Esophagus muscularis mucosa (tissue), 4 donors: Measurements from ENCODE around the gene IPO11.
"Not testable (repeated sequence)": the region's sequence is repeated elsewhere in the genome, so short reads cannot be mapped to it uniquely, and the experiment has no call there.

Source experiments
- CTCF ChIP-seq, 3 experiments: fragments of 200-600 bp in 2 of 3; fragments of 450-650 bp in 1 of 3; sonication (generic) in 2 of 3; IDR thresholded peaks; one replicate each; pipeline ENCODE4 v1.5.1; 2017 to 2019; ENCODE audit warnings: antibody characterized with exemption in 3 of 3, mild to moderate bottlenecking in 2 of 3, moderate library complexity in 1 of 3
- EP300 ChIP-seq: sonication (generic); formaldehyde crosslinking; IDR thresholded peaks from one replicate; pipeline ENCODE4 v1.6.1; 2017; ENCODE audit warnings: antibody characterized with exemption
- POLR2A ChIP-seq: fragments of 450-650 bp; IDR thresholded peaks from one replicate; pipeline ENCODE4 v1.6.1; 2017; ENCODE audit warnings: antibody characterized with exemption, moderate library complexity, mild to moderate bottlenecking, low read depth
- POLR2AphosphoS5 ChIP-seq, 2 donors: sonication (generic); formaldehyde crosslinking; IDR thresholded peaks; one replicate each; pipeline ENCODE4 v1.6.1; 2017; ENCODE audit warnings: antibody characterized with exemption in 2 of 2

GRCh38 chr5:62657772-62658171 is 245.2 kb downstream of the IPO11 start:
- TF ChIP-seq CTCF (IDR thresholded peaks at IDR 0.05); POLR2AphosphoS5 (IDR thresholded peaks at IDR 0.05); POLR2A; EP300: not testable (repeated sequence)
